T-cell (primary cell): ENCODE results near the gene YPEL3. TPM values are rescaled to one million over a fixed set of nuclear protein-coding genes. Genes with fewer than 3 reads are reported as not detected.
"Not testable (repeated sequence)": the region's sequence is repeated elsewhere in the genome, so short reads cannot be mapped to it uniquely, and the experiment has no call there.

Source experiments
- ATAC-seq, 4 experiments: fragments of 200-7000 bp in 3 of 4; fragments of 150-1000 bp in 1 of 4; cut with Tn5 transposase; replicated peaks in 1 of 4; 1 replicate in 3 of 4; 2 replicates in 1 of 4; pipeline ENCODE4 v1.10.0; 2021; ENCODE audit warnings: moderate library complexity in 3 of 4, mild to moderate bottlenecking in 2 of 4, moderate number of reproducible peaks in 1 of 4
- CTCF ChIA-PET, 2 donors: fragments of 300-600 bp; sonication (Branson Sonifier 250); formaldehyde crosslinking; loops; one replicate each; lab custom pipeline; 2022; ENCODE audit warnings: antibody characterized with exemption in 2 of 2; lab: Charles Lee
- POLR2A ChIA-PET, 2 donors: fragments of 300-600 bp; sonication (Branson Sonifier 250); formaldehyde crosslinking; loops; one replicate each; lab custom pipeline; 2022; ENCODE audit warnings: antibody characterized with exemption in 2 of 2; lab: Charles Lee
- DNase-seq, 35 experiments: peaks; one replicate each; pipeline versions ENCODE4 v3.0.0 to v3.0.0-alpha.2; 2013 to 2023
- H3K27ac ChIP-seq: one replicate; pipeline ENCODE4 v1.5.1; 2013; ENCODE audit warnings: low read length
- H3K27me3 ChIP-seq, 2 experiments: replicated peaks in 1 of 2; 1 replicate in 1 of 2; 2 replicates in 1 of 2; pipeline versions ENCODE4 v1.6.1 to v1.7.0; 2013; ENCODE audit warnings: low read length in 1 of 2, mixed read lengths in 1 of 2; ENCODE audit not compliant: control insufficient read depth in 2 of 2, insufficient read depth in 2 of 2; ENCODE audit errors: extremely low read depth in 1 of 2
- H3K36me3 ChIP-seq, 2 donors: 1 replicate in 1 of 2; 2 replicates in 1 of 2; pipeline versions ENCODE4 v1.6.1 to v1.7.0; 2013; ENCODE audit warnings: low read length in 1 of 2; ENCODE audit not compliant: control insufficient read depth in 2 of 2, insufficient read depth in 1 of 2; ENCODE audit errors: extremely low read depth in 1 of 2
- H3K4me1 ChIP-seq, 2 experiments: 1 replicate in 1 of 2; 2 replicates in 1 of 2; pipeline versions ENCODE4 v1.6.1 to v1.7.0; 2013; ENCODE audit warnings: low read length in 2 of 2, mixed read lengths in 1 of 2; ENCODE audit not compliant: insufficient read depth in 2 of 2, control insufficient read depth in 1 of 2; ENCODE audit errors: extremely low read depth in 1 of 2
- H3K4me3 ChIP-seq, 2 donors: 1 replicate in 1 of 2; 2 replicates in 1 of 2; pipeline versions ENCODE4 v1.5.1 to v1.7.0; 2013; ENCODE audit warnings: mild to moderate bottlenecking in 2 of 2, low read length in 1 of 2, moderate library complexity in 1 of 2; ENCODE audit not compliant: control insufficient read depth in 1 of 2; ENCODE audit errors: extremely low read depth in 1 of 2
- H3K9me3 ChIP-seq: 2 replicates; pipeline ENCODE4 v1.7.0; 2013
- H3K27ac Mint-ChIP-seq, 2 donors: one replicate each; pipeline ENCODE4 v1.8.0; 2020 to 2021; ENCODE audit warnings: mild to moderate bottlenecking in 2 of 2, mixed read lengths in 2 of 2
- H3K27me3 Mint-ChIP-seq, 2 donors: one replicate each; pipeline ENCODE4 v1.8.0; 2021 to 2022; ENCODE audit warnings: mixed read lengths in 2 of 2
- H3K36me3 Mint-ChIP-seq: one replicate; pipeline ENCODE4 v1.8.0; 2021; ENCODE audit warnings: mixed read lengths
- H3K4me1 Mint-ChIP-seq, 3 donors: one replicate each; pipeline ENCODE4 v1.8.0; 2020 to 2022; ENCODE audit warnings: mixed read lengths in 3 of 3, mild to moderate bottlenecking in 1 of 3
- H3K4me3 Mint-ChIP-seq, 3 donors: one replicate each; pipeline ENCODE4 v1.8.0; 2020 to 2022; ENCODE audit warnings: mild to moderate bottlenecking in 3 of 3, mixed read lengths in 3 of 3, moderate library complexity in 3 of 3
- H3K9me3 Mint-ChIP-seq, 3 donors: one replicate each; pipeline ENCODE4 v1.8.0; 2020 to 2022; ENCODE audit warnings: mixed read lengths in 3 of 3
- WGBS: methylation state at CpG from one replicate; pipeline ENCODE4 v1.1.5; 2013; ENCODE audit warnings: missing lambda C conversion rate; ENCODE audit not compliant: insufficient coverage; 5-methylcytosine and 5-hydroxymethylcytosine counted together
- total RNA-seq, 35 experiments: library from RNA in 6 of 35; stranded (reverse) in 6 of 35; fragments of 120-200 nt in 1 of 35; gene quantifications; one replicate each; pipeline versions ENCODE4 v1.2.1 to v1.2.4 and lab custom pipeline; 2013 to 2026

Gene YPEL3
- total RNA-seq, 5 donors from 2014 or later (not counting 1 experiment from before 2014, with no cell fraction given): 105 to 277 (median 226) TPM

GRCh38 chr16:30114833-30115232, 18.8 kb upstream of the YPEL3 start:
- H3K4me3 ChIP-seq, DNase-seq, ATAC-seq, H3K9me3 ChIP-seq, H3K9me3 Mint-ChIP-seq, H3K27me3 ChIP-seq, POLR2A ChIA-PET, H3K27me3 Mint-ChIP-seq: not testable (repeated sequence)
- peaks cover 0 to 36% of the 10 kb centered on the region in 2 experiments for H3K4me1 ChIP-seq
- CTCF ChIA-PET: interaction anchor here in 1 of 2 donors (0.6 to 0.7 kb wide), 3 partner anchors 66 to 402 kb away, joined by 4 to 10 read pairs (median 4); no protein-coding TSS in a partner anchor
- H3K4me3 Mint-ChIP-seq: peak overlapping the region in 1 of 3 donors; percentile 28
- peaks cover 13 to 36% of the 10 kb centered on the region in 2 donors for H3K36me3 ChIP-seq
- H3K27ac Mint-ChIP-seq: peak overlapping the region; percentile 79 to 84
- peaks cover 13% of the 10 kb centered on the region for H3K36me3 Mint-ChIP-seq
- peak overlapping the region; percentile 55 for H3K27ac ChIP-seq
- 100% methylated on average over 2 of the region's 7 CpGs for WGBS
- peaks cover 15 to 33% (median 23%) of the 10 kb centered on the region in 3 donors for H3K4me1 Mint-ChIP-seq

DNA sequence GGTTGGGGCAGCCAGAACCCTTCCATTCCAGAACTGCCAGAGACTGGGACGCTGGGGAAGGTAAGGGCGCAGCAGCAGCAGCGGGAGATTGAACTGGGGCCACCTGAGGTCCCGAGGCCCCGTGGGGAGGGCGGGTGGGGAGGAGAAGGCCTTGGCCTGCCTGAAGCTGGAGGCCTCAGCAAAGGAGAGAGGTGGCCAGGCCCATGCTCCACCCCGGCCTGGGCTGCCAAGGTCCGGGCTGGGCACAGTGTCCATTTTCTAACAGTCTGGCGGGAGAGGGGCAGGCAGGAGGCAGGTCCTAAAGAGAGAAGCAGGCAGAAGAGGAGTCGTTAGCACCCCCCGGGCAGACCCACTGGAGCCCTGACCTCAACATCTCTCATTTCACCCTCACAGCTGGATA, 18.4 kb upstream of the YPEL3 start:
- Histone ChIP-seq H3K36me3 (peaks cover 16 to 37% of the 10 kb centered on the region in 2 donors), H3K4me1 (peaks cover 0 to 36% of the 10 kb centered on the region in 2 experiments), H3K4me3 (no peak overlapping the region), H3K27ac (peak overlapping the region; percentile 55), H3K27me3 (no peaks in the 10 kb centered on the region), H3K9me3 (no peaks in the 10 kb centered on the region)
- ATAC-seq: no peak
- no peaks in the 10 kb centered on the region for H3K9me3 Mint-ChIP-seq
- ChIA-PET POLR2A (no interaction called here), CTCF (no interaction called here)
- H3K36me3 Mint-ChIP-seq: peaks cover 10% of the 10 kb centered on the region
- H3K27ac Mint-ChIP-seq: peak overlapping the region; percentile 61 to 79
- H3K4me3 Mint-ChIP-seq: no peak overlapping the region
- peaks cover 13 to 31% (median 21%) of the 10 kb centered on the region in 3 donors for H3K4me1 Mint-ChIP-seq
- no peak for DNase-seq
- 97% methylated on average over 6 of the region's 11 CpGs for WGBS
- H3K27me3 Mint-ChIP-seq: no peaks in the 10 kb centered on the region

GRCh38 chr16:30113711-30114333, 17.8 kb upstream of the YPEL3 start:
- H3K27ac Mint-ChIP-seq: peak overlapping the region in 1 of 2 donors; percentile 67

DNA sequence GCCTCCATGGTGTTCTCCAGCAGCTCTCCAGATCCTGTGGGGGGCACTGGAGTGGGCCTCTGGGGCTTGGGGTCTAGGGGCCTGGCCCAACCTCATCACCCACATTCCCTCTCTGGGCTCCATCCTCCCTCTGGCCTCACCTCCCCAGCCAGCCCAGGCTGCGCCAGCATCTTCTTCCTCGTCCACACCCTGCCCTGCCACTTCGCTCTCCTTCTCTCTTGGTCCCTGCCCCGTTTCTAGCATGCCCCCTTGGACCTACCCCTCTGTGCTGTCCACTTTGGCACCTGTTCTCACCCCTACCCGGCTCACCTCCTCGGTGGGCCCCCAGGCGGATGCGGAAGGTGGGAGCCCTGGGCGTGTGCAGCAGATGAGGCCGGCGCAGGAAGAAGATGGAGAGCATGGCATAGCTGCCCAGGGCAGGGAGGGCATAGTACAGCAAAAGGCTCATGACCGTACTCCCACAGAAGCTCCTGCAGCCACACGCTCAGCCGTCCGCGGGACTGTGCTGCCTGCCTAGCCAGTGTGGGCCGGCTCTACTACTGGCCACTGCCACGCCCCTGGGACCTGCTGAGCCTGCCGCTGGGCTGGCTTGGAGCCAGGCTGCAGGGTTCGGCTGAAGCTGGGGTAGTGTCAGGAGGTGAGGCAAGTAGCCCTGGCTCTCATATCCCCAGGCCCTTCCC, 17.2 kb upstream of the YPEL3 start, which contains the start of gene GDPD3:
GDPD3 (minus strand) TSS at position 507 of the 680 bp plus-strand sequence; CDS start at position 448, 59 bp downstream.
- peaks cover 0 to 36% of the 10 kb centered on the region in 2 experiments for H3K4me1 ChIP-seq
- 95% methylated on average over 12 of the region's 20 CpGs for WGBS
- Mint-ChIP-seq H3K27ac (peak within 1 kb of the TSS in 1 of 2 donors; percentile 77), H3K4me3 (no peak within 1 kb of the TSS), H3K4me1 (peaks cover 13 to 28% (median 20%) of the 10 kb centered on the region in 3 donors), H3K9me3 (no peaks in the 10 kb centered on the region), H3K27me3 (no peaks in the 10 kb centered on the region), H3K36me3 (peaks cover 6% of the 10 kb centered on the region)
- peak within 1 kb of the TSS; percentile 55 for H3K27ac ChIP-seq
- H3K4me3 ChIP-seq: no peak within 1 kb of the TSS
- H3K27me3 ChIP-seq: no peaks in the 10 kb centered on the region
- peaks cover 19 to 33% of the 10 kb centered on the region in 2 donors for H3K36me3 ChIP-seq
- ChIA-PET CTCF (no interaction called here), POLR2A (interaction anchor here in 1 of 2 donors (0.6 kb wide), 1 partner anchor 602 kb away, joined by 4 read pairs; no protein-coding TSS in a partner anchor)
- ATAC-seq (no peak), DNase-seq (no peak)
- no peaks in the 10 kb centered on the region for H3K9me3 ChIP-seq

More at GRCh38 chr16:30113711-30114333, 17.8 kb upstream of the YPEL3 start:
- Mint-ChIP-seq H3K4me3 (no peak overlapping the region), H3K4me1 (peaks cover 13 to 28% (median 20%) of the 10 kb centered on the region in 3 donors), H3K9me3 (no peaks in the 10 kb centered on the region), H3K27me3 (no peaks in the 10 kb centered on the region), H3K36me3 (peaks cover 6% of the 10 kb centered on the region)
- CTCF ChIA-PET: no interaction called here
- DNase-seq (no peak), ATAC-seq (no peak)
- Histone ChIP-seq H3K4me1 (peaks cover 0 to 36% of the 10 kb centered on the region in 2 experiments), H3K9me3 (no peaks in the 10 kb centered on the region), H3K27me3 (no peaks in the 10 kb centered on the region), H3K36me3 (peaks cover 20 to 37% of the 10 kb centered on the region in 2 donors), H3K27ac (peak overlapping the region; percentile 55), H3K4me3 (no peak overlapping the region)
- 100% methylated on average over 3 of the region's 20 CpGs for WGBS
- POLR2A ChIA-PET: no interaction called here

DNA sequence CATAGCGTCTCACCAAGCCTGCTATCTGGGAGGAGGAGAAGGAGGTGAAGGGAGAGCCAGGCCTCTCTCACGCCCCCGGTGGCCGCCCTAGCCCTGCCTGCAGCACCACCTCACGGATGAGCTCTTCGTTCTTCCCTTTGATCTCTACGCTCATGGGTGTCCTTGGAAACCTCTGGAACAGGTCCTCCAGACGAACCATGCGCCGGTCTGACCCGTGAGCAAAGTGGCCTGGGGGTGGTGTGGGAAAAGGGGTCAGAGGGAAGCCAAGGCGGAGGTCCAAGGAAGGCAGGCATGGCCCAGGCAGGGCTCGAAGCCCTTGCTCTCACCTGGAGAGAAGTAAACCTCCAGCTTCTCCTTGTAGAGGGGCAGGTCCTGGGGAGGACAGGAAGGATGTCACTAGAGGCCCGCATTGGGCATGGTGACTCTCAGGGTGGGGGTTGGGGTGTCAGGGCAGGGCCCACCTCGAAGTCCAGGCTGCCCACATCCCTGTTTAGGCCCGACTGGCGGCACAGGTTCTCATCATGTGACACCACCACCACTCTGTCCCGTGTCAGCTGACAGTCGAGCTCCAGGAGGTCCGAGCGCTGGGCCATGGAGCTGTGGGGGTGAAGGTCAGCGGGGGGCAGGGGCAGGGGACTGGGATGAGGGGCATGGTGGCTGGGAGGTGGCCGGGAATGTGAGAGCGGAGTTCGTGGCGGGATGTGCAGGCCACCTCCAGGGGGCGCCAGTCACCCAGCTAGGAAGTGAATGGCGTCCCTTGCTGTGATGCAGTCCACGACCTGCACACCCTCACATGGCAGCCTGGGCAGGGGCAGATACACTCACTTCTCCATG, 16.4 kb upstream of the YPEL3 start:
- H3K4me1 ChIP-seq: peaks cover 0 to 36% of the 10 kb centered on the region in 2 experiments
- DNase-seq (peak in 18 of 35 experiments; percentile 28 to 72 (median 37)), ATAC-seq (peak; percentile 29 to 52 (median 38))
- H3K27ac Mint-ChIP-seq: no peak overlapping the region
- no peaks in the 10 kb centered on the region for H3K27me3 ChIP-seq
- H3K36me3 Mint-ChIP-seq: peaks cover 6% of the 10 kb centered on the region
- H3K27me3 Mint-ChIP-seq: no peaks in the 10 kb centered on the region
- no peak overlapping the region for H3K4me3 ChIP-seq
- H3K9me3 ChIP-seq: no peaks in the 10 kb centered on the region
- H3K27ac ChIP-seq: no peak overlapping the region
- POLR2A ChIA-PET: interaction anchor here in 1 of 2 donors (0.6 kb wide), 1 partner anchor 603 kb away, joined by 4 read pairs; no protein-coding TSS in a partner anchor
- peaks cover 15 to 30% of the 10 kb centered on the region in 2 donors for H3K36me3 ChIP-seq
- H3K4me3 Mint-ChIP-seq: no peak overlapping the region
- CTCF ChIA-PET: interaction anchor here in 1 of 2 donors (0.5 to 0.7 kb wide), 2 partner anchors 22 to 391 kb away, joined by 3 to 4 read pairs; no protein-coding TSS in a partner anchor
- no peaks in the 10 kb centered on the region for H3K9me3 Mint-ChIP-seq
- peaks cover 13 to 28% (median 20%) of the 10 kb centered on the region in 3 donors for H3K4me1 Mint-ChIP-seq
- 79% methylated on average over 21 of the region's 29 CpGs for WGBS
